GM12801 (cell line): ENCODE results near the gene RIMKLB.

Experiments used
- TF ChIP-seq, protein P1 (sequence below): IDR thresholded peaks from one replicate; pipeline ENCODE4 v1.5.1; 2011; ENCODE audit warnings: control low read depth; ENCODE audit not compliant: insufficient read length; ENCODE audit errors: extremely low read depth

RIMKLB gene

DNA sequence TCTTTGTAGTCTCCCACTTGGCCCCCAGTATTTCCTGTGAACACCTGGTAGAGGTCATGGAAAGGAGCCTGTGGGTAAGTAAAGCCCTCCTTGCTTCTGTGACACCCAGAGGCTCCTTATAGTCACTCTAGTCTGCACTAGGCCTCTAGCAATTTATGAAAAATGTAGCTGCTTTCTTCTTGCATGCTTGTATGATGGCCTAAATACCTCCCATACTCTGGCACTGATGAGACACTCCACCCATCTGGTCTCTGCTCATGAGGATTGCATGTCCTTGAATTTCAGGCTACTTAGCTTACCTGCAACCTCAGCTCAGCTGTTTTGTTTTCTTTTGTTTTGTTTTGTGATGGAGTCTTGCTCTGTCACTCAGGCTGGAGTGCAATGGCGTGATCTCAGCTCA lies 120.1 kb downstream of the RIMKLB start:
- TF ChIP-seq, protein P1, sequence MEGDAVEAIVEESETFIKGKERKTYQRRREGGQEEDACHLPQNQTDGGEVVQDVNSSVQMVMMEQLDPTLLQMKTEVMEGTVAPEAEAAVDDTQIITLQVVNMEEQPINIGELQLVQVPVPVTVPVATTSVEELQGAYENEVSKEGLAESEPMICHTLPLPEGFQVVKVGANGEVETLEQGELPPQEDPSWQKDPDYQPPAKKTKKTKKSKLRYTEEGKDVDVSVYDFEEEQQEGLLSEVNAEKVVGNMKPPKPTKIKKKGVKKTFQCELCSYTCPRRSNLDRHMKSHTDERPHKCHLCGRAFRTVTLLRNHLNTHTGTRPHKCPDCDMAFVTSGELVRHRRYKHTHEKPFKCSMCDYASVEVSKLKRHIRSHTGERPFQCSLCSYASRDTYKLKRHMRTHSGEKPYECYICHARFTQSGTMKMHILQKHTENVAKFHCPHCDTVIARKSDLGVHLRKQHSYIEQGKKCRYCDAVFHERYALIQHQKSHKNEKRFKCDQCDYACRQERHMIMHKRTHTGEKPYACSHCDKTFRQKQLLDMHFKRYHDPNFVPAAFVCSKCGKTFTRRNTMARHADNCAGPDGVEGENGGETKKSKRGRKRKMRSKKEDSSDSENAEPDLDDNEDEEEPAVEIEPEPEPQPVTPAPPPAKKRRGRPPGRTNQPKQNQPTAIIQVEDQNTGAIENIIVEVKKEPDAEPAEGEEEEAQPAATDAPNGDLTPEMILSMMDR = no peak

DNA sequence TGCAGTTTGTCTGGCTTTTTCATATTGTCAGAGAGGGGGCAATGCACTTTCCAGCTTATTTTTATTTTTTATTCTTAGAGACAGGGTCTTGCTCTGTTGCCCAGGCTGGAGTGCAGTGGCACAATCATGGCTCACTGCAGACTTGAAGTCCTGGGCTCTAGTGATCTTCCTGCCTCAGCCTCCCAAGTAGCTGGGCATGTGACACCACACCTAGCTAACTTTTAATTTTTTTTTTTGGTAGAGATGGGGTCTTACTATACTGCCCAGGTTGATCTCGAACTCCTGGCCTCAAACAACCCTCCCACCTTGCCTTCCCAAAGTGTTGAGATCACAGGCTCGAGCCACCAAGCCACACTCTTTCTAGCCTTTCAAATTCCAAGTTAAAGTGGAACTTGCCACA lies 120.7 kb downstream of the RIMKLB start:
- TF ChIP-seq, protein P1 = no peak

DNA sequence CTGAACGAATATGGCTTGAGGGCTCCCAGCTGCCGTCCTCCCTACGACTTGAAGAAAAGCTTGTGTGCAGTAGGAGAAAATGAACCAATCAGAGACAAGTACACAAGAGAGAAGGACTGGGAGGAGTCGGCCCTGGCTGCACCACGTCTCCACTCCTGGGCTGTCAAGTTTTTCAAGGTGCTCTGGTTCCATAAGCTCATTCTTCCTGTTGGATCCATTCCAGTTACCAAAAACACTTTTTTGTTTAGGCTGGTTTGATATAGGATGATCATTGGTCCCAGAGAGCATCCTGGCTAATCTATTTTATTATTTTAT lies 121.8 kb downstream of the RIMKLB start:
- TF ChIP-seq, protein P1 = no peak

DNA sequence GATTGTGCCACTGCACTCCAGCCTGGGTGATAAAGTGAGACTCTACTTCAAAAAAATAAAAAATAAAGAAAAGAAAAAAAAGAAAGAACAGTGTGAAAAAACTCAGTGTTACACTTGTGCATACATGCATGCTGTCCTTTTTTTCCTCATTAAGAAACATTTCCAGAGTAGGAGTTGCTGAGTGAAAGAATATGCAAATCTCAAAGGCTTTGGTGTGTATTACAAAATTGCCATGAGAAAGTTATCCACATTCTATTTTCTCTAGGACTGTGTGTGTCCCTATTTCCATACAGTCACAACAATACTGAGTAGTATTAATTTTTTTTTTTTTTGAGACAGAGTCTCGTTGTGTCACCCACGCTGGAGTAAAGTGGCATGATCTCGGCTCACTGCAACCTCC lies 123.8 kb downstream of the RIMKLB start:
- TF ChIP-seq, protein P1 = no peak

DNA sequence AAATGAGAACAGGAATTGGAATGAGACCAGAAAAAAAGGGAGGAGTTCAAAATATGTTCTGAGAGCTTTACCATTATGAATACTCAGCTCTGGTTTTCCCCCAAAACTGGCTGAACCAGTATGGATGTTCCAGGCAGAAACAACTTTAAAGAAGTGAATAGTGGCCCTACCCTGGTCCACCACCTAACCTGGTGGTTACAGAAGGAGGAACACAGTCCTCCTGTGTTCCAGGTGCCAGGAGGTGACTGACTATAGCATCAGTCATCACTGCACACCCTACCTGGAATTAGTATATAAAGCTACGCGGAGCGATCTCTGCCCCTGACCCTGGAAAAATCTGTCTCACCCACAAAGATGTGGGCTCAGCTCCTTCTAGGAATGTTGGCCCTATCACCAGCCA lies 124.5 kb downstream of the RIMKLB start, which contains the start of gene A2ML1:
Gene A2ML1, plus strand, starts transcription at position 324 of the 400 bp plus-strand sequence. Its CDS starts 31 bp downstream, at position 355.
- TF ChIP-seq, protein P1 = no peak

DNA sequence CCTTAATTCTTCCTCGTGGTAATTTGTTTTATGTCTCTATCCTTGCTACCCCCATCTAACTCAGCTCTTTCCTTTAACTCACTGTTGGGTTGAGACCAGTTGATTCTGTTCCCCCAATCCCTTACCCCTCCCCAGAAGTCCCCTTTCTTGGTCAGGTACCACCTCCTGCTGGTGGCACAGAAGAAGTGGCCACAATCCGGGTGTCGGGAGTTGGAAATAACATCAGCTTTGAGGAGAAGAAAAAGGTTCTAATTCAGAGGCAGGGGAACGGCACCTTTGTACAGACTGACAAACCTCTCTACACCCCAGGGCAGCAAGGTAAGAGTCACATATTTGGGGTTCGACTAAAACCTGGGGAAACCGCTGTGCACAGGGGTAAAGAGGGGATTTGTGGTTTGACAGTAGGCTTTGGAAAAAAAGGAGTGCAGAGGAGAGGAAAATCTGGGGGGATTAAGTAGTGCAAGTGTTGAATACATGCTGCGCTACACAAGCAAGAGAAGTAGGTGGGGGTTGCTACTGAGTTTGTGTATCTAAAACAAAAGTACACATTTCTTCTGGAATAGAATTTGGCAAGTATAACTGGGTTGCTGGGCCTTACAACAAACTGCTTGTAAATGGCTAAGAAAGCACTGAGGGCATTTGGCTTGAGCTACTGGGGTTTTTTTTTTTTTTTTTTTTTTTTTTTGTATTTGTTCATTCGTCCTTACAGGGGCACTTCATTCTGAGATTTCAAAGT lies 125.9 kb downstream of the RIMKLB start:
- TF ChIP-seq, protein P1 = no peak

DNA sequence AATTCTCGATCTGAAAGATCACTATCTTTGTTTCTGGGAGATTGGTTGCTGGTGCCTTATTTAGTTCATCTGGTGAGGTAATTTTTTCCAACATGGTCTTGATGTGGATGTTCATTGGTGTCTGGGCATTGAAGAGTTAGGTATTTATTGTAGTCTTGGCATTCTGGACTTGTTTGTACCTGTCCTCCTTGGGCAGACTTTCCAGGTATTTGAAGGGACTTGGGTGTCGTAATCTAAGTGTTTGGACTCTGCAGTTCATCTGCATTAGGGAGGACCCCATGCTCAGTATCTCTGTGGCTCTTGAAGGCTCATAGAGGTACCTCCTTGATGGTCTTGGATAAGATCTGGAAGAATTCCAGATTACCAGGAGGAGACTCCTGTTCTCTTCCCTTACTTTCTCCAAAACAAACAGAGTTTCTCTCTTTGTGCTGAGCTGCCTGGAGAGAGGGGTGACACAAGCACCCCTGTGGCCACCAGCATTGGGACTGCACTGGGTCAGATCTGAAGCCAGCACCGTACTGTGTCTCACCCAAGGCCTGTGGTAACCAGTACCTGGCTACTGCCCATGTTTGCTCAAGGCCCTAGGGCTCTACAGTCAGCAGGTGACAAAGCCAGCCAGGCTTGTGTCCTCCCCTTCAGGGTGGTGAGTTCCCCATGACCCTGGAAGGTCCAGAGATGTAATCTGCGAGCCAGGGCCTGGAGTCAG lies 129.9 kb downstream of the RIMKLB start:
- TF ChIP-seq, protein P1 = no peak
